SU-DHL-6 (cell line): ENCODE data around the gene CGREF1.

Experiments
- H2AFZ ChIP-seq: fragments of 200-600 bp; sonication (generic); 2 replicates; pipeline ENCODE4 v1.6.1; 2014; ENCODE audit warnings: low read depth, mild to moderate bottlenecking, moderate library complexity, mixed read lengths, antibody characterized with exemption, low read length; ENCODE audit not compliant: severe bottlenecking
- H3F3A ChIP-seq: fragments of 200-600 bp; shearing (Covaris generic); 2 replicates; pipeline ENCODE4 v1.6.0; 2016; ENCODE audit warnings: antibody characterized with exemption, mild to moderate bottlenecking; ENCODE audit not compliant: insufficient read depth
- H3K27ac ChIP-seq: fragments of 200-600 bp; sonication (generic); 2 replicates; pipeline ENCODE4 v1.5.1; 2016; ENCODE audit warnings: low read depth, mild to moderate bottlenecking, low read length, moderate library complexity, mixed read lengths
- H3K27me3 ChIP-seq: fragments of 200-600 bp; sonication (generic), shearing (Covaris generic); 2 replicates; pipeline ENCODE4 v1.6.0; 2014; ENCODE audit warnings: mild to moderate bottlenecking, low read length
- H3K36me3 ChIP-seq: fragments of 200-600 bp; sonication (generic); 2 replicates; pipeline ENCODE4 v1.6.1; 2014; ENCODE audit warnings: mild to moderate bottlenecking, low read length, mixed read lengths
- H3K4me2 ChIP-seq: fragments of 300-600, 200-600 bp; shearing (Covaris generic), sonication (generic); 2 replicates; pipeline ENCODE4 v1.6.0; 2014; ENCODE audit warnings: low read length, low read depth, mild to moderate bottlenecking; ENCODE audit not compliant: poor library complexity, severe bottlenecking
- H3K4me3 ChIP-seq: fragments of 200-600 bp; sonication (generic); 2 replicates; pipeline ENCODE4 v1.5.1; 2014; ENCODE audit warnings: antibody characterized with exemption, low read length, mild to moderate bottlenecking, mixed read lengths; ENCODE audit not compliant: insufficient read depth, poor library complexity, severe bottlenecking
- H3K79me2 ChIP-seq: fragments of 200-600 bp; sonication (generic); 2 replicates; pipeline ENCODE4 v1.6.1; 2014; ENCODE audit warnings: mild to moderate bottlenecking, low read length, moderate library complexity; ENCODE audit not compliant: insufficient read depth
- H3K9ac ChIP-seq: fragments of 200-600 bp; sonication (generic); 2 replicates; pipeline ENCODE4 v1.7.0; 2014; ENCODE audit warnings: mild to moderate bottlenecking, low read length
- H3K9me2 ChIP-seq: fragments of 200-600 bp; sonication (generic); replicated peaks from 2 replicates; pipeline ENCODE4 v1.6.1; 2014; ENCODE audit warnings: low read length; ENCODE audit not compliant: insufficient read depth
- H3K9me3 ChIP-seq: fragments of 200-600 bp; sonication (generic); 2 replicates; pipeline ENCODE4 v1.6.1; 2014; ENCODE audit warnings: low read length, mixed read lengths; ENCODE audit not compliant: insufficient read depth
- H4K20me1 ChIP-seq: fragments of 200-600 bp; sonication (generic); 2 replicates; pipeline ENCODE4 v1.6.1; 2014; ENCODE audit warnings: low read depth, mild to moderate bottlenecking, antibody characterized with exemption, low read length, moderate library complexity, mixed read lengths
- EZH2phosphoT487 ChIP-seq: fragments of 200-600 bp; sonication (generic), shearing (Covaris generic); conservative IDR thresholded peaks from 2 replicates; pipeline ENCODE4 v1.6.1; 2018; ENCODE audit warnings: mild to moderate bottlenecking, antibody characterized with exemption, low read length, moderate library complexity, mixed read lengths
- TF ChIP-seq, protein P1 (sequence below): fragments of 200-600 bp; sonication (generic); IDR thresholded peaks from one replicate; pipeline ENCODE4 v1.5.1; 2017; ENCODE audit warnings: antibody characterized with exemption, mild to moderate bottlenecking, low read length, moderate library complexity; ENCODE audit not compliant: insufficient read depth, poor library complexity, severe bottlenecking

CGREF1 gene

DNA sequence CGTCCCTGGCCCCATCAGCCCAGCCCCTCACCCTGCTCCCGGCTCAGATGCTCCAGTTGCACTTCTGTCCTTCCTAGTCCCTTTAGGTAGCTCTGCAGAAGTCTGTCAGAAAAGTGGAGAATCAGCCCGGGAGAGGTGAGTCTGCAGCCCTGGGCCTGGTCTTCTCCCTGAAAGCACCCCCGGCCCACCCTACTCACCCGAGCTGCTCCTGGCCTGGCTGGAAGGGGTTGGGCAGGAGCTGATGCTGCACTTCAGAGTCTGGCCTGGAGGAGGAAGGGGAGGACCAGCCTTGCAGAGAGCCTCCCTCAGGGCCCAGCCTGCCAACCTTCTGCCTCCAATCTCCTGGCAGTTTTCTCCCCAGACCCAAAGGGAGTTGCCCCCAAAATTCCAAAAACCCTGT, 16.6 kb downstream of the CGREF1 start:
- Histone ChIP-seq H3K36me3 (no peaks in the 10 kb centered on the region), H3K9me3 (no peaks in the 10 kb centered on the region), H3K9ac (no peak overlapping the region), H3K27ac (no peak overlapping the region), H3K4me3 (no peak overlapping the region), H3K27me3 (no peaks in the 10 kb centered on the region), H3K4me2 (no peak overlapping the region), H3K79me2 (no peaks in the 10 kb centered on the region), H3K9me2 (no peaks in the 10 kb centered on the region), H4K20me1 (no peaks in the 10 kb centered on the region), H3F3A (no peaks in the 10 kb centered on the region), H2AFZ (no peak overlapping the region)
- TF ChIP-seq, protein P1, sequence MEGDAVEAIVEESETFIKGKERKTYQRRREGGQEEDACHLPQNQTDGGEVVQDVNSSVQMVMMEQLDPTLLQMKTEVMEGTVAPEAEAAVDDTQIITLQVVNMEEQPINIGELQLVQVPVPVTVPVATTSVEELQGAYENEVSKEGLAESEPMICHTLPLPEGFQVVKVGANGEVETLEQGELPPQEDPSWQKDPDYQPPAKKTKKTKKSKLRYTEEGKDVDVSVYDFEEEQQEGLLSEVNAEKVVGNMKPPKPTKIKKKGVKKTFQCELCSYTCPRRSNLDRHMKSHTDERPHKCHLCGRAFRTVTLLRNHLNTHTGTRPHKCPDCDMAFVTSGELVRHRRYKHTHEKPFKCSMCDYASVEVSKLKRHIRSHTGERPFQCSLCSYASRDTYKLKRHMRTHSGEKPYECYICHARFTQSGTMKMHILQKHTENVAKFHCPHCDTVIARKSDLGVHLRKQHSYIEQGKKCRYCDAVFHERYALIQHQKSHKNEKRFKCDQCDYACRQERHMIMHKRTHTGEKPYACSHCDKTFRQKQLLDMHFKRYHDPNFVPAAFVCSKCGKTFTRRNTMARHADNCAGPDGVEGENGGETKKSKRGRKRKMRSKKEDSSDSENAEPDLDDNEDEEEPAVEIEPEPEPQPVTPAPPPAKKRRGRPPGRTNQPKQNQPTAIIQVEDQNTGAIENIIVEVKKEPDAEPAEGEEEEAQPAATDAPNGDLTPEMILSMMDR, result no peak
- no peak for TF ChIP-seq EZH2phosphoT487

DNA sequence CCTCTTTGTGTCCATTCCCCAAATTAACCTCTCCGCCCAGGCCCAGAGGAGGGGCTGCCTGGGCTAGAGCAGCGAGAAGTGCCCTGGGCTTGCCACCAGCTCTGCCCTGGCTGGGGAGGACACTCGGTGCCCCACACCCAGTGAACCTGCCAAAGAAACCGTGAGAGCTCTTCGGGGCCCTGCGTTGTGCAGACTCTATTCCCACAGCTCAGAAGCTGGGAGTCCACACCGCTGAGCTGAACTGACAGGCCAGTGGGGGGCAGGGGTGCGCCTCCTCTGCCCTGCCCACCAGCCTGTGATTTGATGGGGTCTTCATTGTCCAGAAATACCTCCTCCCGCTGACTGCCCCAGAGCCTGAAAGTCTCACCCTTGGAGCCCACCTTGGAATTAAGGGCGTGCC, 18.9 kb downstream of the CGREF1 start:
- Histone ChIP-seq H3K36me3 (no peaks in the 10 kb centered on the region), H3K4me2 (no peak overlapping the region), H3K9ac (no peak overlapping the region), H3K79me2 (no peaks in the 10 kb centered on the region), H2AFZ (no peak overlapping the region), H3F3A (no peaks in the 10 kb centered on the region), H3K27ac (no peak overlapping the region), H3K4me3 (no peak overlapping the region), H3K9me2 (no peaks in the 10 kb centered on the region), H4K20me1 (no peaks in the 10 kb centered on the region), H3K27me3 (no peaks in the 10 kb centered on the region), H3K9me3 (no peaks in the 10 kb centered on the region)
- no peak for TF ChIP-seq EZH2phosphoT487
- TF ChIP-seq, protein P1, result no peak

DNA sequence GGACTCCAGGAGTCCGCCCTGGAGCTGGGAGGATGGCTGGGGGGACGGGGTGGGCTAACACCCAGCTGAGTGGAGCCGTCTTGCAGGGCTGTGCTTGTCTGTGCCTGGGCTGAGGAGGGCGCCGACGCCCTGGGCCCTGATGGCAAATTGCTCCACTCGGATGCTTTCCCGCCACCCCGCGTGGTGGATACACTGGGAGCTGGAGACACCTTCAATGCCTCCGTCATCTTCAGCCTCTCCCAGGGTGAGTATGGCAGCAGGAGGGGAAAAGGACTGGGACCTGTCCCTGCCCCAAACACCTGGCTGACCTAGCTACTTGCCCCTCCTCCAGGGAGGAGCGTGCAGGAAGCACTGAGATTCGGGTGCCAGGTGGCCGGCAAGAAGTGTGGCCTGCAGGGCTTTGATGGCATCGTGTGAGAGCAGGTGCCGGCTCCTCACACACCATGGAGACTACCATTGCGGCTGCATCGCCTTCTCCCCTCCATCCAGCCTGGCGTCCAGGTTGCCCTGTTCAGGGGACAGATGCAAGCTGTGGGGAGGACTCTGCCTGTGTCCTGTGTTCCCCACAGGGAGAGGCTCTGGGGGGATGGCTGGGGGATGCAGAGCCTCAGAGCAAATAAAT, 19.5 kb downstream of the CGREF1 start:
- Histone ChIP-seq H3K4me3 (no peak overlapping the region), H3K36me3 (no peaks in the 10 kb centered on the region), H2AFZ (no peak overlapping the region), H3F3A (no peaks in the 10 kb centered on the region), H3K79me2 (no peaks in the 10 kb centered on the region), H3K4me2 (no peak overlapping the region), H3K9me3 (no peaks in the 10 kb centered on the region), H3K27ac (no peak overlapping the region), H3K9me2 (no peaks in the 10 kb centered on the region), H4K20me1 (no peaks in the 10 kb centered on the region), H3K9ac (no peak overlapping the region), H3K27me3 (no peaks in the 10 kb centered on the region)
- no peak for TF ChIP-seq EZH2phosphoT487
- TF ChIP-seq, protein P1, result no peak

DNA sequence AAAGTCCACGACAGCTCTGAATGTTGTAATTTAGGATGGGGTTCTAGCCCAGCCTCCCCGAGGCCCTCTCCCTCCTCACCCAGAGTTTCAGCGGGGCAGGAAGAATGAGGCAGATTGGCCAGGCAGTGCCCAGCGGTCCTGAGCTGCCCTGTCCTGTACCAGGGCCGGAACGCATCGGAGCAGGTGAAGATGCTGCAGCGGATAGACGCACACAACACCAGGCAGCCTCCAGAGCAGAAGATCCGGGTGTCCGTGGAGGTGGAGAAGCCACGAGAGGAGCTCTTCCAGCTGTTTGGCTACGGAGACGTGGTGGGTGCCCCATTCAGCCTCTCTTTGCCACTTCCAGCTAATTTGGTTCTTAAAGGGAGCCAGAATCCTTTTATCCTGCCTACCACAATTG, 21.6 kb downstream of the CGREF1 start:
- Histone ChIP-seq H3K36me3 (no peaks in the 10 kb centered on the region), H3K4me2 (no peak overlapping the region)
- TF ChIP-seq EZH2phosphoT487, result no peak
- TF ChIP-seq, protein P1, result no peak

More for the DNA sequence above, 21.6 kb downstream of the CGREF1 start:
- Histone ChIP-seq H3K27ac (no peak overlapping the region), H3K79me2 (no peaks in the 10 kb centered on the region), H3K27me3 (no peaks in the 10 kb centered on the region), H3K4me3 (no peak overlapping the region), H4K20me1 (no peaks in the 10 kb centered on the region), H3K9me3 (no peaks in the 10 kb centered on the region), H3K9me2 (no peaks in the 10 kb centered on the region), H2AFZ (no peak overlapping the region), H3F3A (no peaks in the 10 kb centered on the region), H3K9ac (no peak overlapping the region)
